ENCODE results near the gene TNFAIP6.

Gene TNFAIP6

DNA sequence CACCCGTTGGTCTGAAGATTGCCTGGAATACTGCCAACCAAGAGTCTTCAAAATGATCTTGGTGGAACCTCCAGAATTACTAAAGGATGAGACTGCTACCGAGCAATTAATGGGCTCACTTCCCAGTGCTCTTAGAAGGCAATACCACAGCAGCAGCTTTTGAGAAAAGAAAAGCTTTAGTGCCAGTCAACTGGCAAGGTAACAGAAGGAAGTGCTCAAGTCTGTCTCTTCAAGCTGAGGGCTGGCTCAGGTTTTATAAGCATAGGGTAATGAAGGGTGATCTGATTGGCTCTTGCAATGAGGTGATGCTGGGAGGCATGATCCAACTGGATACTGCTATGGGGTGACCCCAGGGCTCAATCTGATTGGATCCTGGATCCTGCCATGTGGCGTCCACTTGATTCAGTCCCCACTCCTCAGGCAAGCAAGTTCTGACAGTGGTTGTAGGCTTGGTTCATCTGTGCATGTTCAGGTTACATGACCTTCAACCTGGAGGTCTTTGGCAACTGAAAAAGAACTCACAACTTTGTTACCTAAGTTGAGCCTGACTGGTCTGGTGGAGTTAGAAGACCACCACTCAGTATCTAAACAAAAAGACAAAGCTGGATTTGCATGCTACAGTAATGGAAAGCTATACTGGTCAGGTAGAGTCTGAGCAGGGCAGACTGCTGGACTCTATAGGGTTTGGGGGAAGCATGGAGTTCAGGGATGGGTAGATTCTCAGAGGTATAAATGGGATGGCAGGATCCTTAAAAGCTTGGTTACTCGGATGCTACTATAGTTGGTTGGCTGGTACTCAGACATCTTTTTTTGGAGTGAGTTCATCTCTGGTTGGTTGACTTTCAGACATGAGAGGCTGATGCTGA lies 38.4 kb downstream of the TNFAIP6 start:
- POLR2A ChIA-PET: no interaction called here

DNA sequence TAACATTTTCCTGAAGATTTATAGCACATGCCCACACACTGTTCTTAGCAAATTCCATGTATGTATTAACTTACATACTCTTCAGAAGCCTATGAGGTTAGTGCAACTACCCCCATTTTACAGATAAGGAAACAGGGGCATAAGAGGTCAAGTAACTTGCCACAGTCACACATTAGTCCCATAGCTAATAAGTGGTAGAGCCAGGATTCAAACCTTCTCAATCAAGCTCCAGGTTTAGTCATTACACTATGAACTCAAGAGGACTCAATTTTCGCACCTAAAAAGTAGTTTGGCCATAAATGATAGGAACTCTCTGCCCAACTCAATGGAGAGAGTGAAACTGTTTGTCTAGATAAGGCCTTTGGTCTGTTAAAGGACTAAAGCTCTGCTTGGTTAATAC lies 42.6 kb downstream of the TNFAIP6 start:
- POLR2A ChIA-PET: no interaction called here
- Histone ChIP-seq H3K4me1 (ENCODE audit: control insufficient read depth, insufficient read depth, low read length) (no peaks in the 10 kb centered on the region), H3K4me3 (ENCODE audit: low read depth, low read length) (no peak overlapping the region), H3K9me3 (ENCODE audit: control insufficient read depth, insufficient read depth, low read depth, low read length) (no peaks in the 10 kb centered on the region), H3K27ac (ENCODE audit: extremely low read depth, low read depth, low read length) (no peak overlapping the region), H3K36me3 (ENCODE audit: control insufficient read depth in 2 of 2, insufficient read depth in 1 of 2, low read length in 2 of 2) (no peaks in the 10 kb centered on the region)
- TF ChIP-seq SCRT1 (tag by site-specific recombination; IDR thresholded peaks at IDR 0.05; ENCODE audit: borderline replicate concordance) (no peak), ZNF174 (tag by site-specific recombination; IDR thresholded peaks at IDR 0.05) (no peak), ZNF654 (tag by site-specific recombination; IDR thresholded peaks at IDR 0.05; ENCODE audit: low read depth) (no peak), ZNF223 (tag by site-specific recombination; IDR thresholded peaks at IDR 0.05) (no peak), ZNF335 (tag by site-specific recombination; conservative IDR thresholded peaks at IDR 0.05) (no peak), ZNF837 (tag by site-specific recombination; IDR thresholded peaks at IDR 0.05) (no peak), YY2 (tag by site-specific recombination; IDR thresholded peaks at IDR 0.05) (no peak), ZNF76 (tag by site-specific recombination; IDR thresholded peaks at IDR 0.05; ENCODE audit: borderline replicate concordance, low read depth) (no peak), ZFP41 (tag by site-specific recombination; IDR thresholded peaks at IDR 0.05; ENCODE audit: borderline replicate concordance) (no peak), ZSCAN23 (tag by site-specific recombination; IDR thresholded peaks at IDR 0.05) (no peak)
- TF ChIP-seq, protein P1, sequence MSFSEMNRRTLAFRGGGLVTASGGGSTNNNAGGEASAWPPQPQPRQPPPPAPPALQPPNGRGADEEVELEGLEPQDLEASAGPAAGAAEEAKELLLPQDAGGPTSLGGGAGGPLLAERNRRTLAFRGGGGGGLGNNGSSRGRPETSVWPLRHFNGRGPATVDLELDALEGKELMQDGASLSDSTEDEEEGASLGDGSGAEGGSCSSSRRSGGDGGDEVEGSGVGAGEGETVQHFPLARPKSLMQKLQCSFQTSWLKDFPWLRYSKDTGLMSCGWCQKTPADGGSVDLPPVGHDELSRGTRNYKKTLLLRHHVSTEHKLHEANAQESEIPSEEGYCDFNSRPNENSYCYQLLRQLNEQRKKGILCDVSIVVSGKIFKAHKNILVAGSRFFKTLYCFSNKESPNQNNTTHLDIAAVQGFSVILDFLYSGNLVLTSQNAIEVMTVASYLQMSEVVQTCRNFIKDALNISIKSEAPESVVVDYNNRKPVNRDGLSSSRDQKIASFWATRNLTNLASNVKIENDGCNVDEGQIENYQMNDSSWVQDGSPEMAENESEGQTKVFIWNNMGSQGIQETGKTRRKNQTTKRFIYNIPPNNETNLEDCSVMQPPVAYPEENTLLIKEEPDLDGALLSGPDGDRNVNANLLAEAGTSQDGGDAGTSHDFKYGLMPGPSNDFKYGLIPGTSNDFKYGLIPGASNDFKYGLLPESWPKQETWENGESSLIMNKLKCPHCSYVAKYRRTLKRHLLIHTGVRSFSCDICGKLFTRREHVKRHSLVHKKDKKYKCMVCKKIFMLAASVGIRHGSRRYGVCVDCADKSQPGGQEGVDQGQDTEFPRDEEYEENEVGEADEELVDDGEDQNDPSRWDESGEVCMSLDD (tag by site-specific recombination; IDR thresholded peaks at IDR 0.05): no peak
- CTCF ChIA-PET: no interaction called here

More for the DNA sequence above, 38.4 kb downstream of the TNFAIP6 start:
- CTCF ChIA-PET: no interaction called here
- H3K9me3 ChIP-seq (ENCODE audit: control insufficient read depth, insufficient read depth, low read depth, low read length): no peaks in the 10 kb centered on the region
- H3K27ac ChIP-seq (ENCODE audit: extremely low read depth, low read depth, low read length): no peak overlapping the region
- TF ChIP-seq, protein P2, sequence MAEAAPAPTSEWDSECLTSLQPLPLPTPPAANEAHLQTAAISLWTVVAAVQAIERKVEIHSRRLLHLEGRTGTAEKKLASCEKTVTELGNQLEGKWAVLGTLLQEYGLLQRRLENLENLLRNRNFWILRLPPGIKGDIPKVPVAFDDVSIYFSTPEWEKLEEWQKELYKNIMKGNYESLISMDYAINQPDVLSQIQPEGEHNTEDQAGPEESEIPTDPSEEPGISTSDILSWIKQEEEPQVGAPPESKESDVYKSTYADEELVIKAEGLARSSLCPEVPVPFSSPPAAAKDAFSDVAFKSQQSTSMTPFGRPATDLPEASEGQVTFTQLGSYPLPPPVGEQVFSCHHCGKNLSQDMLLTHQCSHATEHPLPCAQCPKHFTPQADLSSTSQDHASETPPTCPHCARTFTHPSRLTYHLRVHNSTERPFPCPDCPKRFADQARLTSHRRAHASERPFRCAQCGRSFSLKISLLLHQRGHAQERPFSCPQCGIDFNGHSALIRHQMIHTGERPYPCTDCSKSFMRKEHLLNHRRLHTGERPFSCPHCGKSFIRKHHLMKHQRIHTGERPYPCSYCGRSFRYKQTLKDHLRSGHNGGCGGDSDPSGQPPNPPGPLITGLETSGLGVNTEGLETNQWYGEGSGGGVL (tag by site-specific recombination; IDR thresholded peaks at IDR 0.05): no peak
- TF ChIP-seq, protein P3, sequence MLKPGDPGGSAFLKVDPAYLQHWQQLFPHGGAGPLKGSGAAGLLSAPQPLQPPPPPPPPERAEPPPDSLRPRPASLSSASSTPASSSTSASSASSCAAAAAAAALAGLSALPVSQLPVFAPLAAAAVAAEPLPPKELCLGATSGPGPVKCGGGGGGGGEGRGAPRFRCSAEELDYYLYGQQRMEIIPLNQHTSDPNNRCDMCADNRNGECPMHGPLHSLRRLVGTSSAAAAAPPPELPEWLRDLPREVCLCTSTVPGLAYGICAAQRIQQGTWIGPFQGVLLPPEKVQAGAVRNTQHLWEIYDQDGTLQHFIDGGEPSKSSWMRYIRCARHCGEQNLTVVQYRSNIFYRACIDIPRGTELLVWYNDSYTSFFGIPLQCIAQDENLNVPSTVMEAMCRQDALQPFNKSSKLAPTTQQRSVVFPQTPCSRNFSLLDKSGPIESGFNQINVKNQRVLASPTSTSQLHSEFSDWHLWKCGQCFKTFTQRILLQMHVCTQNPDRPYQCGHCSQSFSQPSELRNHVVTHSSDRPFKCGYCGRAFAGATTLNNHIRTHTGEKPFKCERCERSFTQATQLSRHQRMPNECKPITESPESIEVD (tag by site-specific recombination; IDR thresholded peaks at IDR 0.05): no peak
- no peak for TF ChIP-seq KLF16 (tag by site-specific recombination; IDR thresholded peaks at IDR 0.05)
- TF ChIP-seq ZNF266 (tag by site-specific recombination; IDR thresholded peaks at IDR 0.05; ENCODE audit: low read depth): no peak
- TF ChIP-seq, protein P4, sequence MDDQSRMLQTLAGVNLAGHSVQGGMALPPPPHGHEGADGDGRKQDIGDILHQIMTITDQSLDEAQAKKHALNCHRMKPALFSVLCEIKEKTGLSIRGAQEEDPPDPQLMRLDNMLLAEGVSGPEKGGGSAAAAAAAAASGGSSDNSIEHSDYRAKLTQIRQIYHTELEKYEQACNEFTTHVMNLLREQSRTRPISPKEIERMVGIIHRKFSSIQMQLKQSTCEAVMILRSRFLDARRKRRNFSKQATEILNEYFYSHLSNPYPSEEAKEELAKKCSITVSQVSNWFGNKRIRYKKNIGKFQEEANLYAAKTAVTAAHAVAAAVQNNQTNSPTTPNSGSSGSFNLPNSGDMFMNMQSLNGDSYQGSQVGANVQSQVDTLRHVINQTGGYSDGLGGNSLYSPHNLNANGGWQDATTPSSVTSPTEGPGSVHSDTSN (CRISPR knock-in tag; IDR thresholded peaks at IDR 0.05): no peak
- TF ChIP-seq ZNF416 (tag by site-specific recombination; IDR thresholded peaks at IDR 0.05): no peak
- no peak for TF ChIP-seq ZNF677 (tag by site-specific recombination; IDR thresholded peaks at IDR 0.05)
- no peak for TF ChIP-seq HOXC10 (CRISPR knock-in tag; IDR thresholded peaks at IDR 0.05)
- TF ChIP-seq, protein P5, sequence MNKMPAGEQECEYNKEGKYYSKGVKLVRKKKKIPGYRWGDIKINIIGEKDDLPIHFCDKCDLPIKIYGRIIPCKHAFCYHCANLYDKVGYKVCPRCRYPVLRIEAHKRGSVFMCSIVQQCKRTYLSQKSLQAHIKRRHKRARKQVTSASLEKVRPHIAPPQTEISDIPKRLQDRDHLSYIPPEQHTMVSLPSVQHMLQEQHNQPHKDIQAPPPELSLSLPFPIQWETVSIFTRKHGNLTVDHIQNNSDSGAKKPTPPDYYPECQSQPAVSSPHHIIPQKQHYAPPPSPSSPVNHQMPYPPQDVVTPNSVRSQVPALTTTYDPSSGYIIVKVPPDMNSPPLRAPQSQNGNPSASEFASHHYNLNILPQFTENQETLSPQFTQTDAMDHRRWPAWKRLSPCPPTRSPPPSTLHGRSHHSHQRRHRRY (tag by site-specific recombination; IDR thresholded peaks at IDR 0.05): no peak
- TF ChIP-seq, protein P6, sequence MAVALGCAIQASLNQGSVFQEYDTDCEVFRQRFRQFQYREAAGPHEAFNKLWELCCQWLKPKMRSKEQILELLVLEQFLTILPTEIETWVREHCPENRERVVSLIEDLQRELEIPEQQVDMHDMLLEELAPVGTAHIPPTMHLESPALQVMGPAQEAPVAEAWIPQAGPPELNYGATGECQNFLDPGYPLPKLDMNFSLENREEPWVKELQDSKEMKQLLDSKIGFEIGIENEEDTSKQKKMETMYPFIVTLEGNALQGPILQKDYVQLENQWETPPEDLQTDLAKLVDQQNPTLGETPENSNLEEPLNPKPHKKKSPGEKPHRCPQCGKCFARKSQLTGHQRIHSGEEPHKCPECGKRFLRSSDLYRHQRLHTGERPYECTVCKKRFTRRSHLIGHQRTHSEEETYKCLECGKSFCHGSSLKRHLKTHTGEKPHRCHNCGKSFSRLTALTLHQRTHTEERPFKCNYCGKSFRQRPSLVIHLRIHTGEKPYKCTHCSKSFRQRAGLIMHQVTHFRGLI (tag by site-specific recombination; IDR thresholded peaks at IDR 0.05): no peak
- no peaks in the 10 kb centered on the region for H3K4me1 ChIP-seq (ENCODE audit: control insufficient read depth, insufficient read depth, low read length)
- no peaks in the 10 kb centered on the region for H3K36me3 ChIP-seq (ENCODE audit: control insufficient read depth in 2 of 2, insufficient read depth in 1 of 2, low read length in 2 of 2)
- no peak overlapping the region for H3K4me3 ChIP-seq (ENCODE audit: low read depth, low read length)
